K562 (cell line): ENCODE measurements around the gene GNRH2. TPM values are rescaled to one million over a fixed set of nuclear protein-coding genes. Genes with fewer than 3 reads are reported as not detected.

Experiments
- ATAC-seq: fragments of 200-7000 bp; cut with Tn5 transposase; 3 replicates; pipeline ENCODE4 v1.9.1; 2020; ENCODE audit warnings: moderate library complexity
- BruUV-seq: library from RNA; stranded (reverse); fragments of 400-500 nt; replicated peaks from 2 replicates; lab custom pipeline; 2021; lab: Mats Ljungman, UMichigan
- CTCF ChIA-PET: fragments of 300-600 bp; formaldehyde crosslinking; extraction: SDS; loops from one replicate; lab custom pipeline; 2021; ENCODE audit warnings: low intra/inter-chr PET ratio; lab: Yijun Ruan, JAX
- POLR2A ChIA-PET: fragments of 300-600, 350-650 bp; sonication (Branson Sonifier 250); formaldehyde crosslinking; extraction: SDS; loops from one replicate; lab custom pipeline; 2021; ENCODE audit warnings: antibody characterized with exemption, inconsistent platforms; lab: Yijun Ruan, JAX
- DNase-seq, 4 experiments: peaks; one replicate each; pipeline versions ENCODE4 v3.0.0 to v3.0.0-alpha.2; 2011 to 2018; ENCODE audit warnings: low spot score in 3 of 4, mixed read lengths in 3 of 4; ENCODE audit errors: extremely low read depth in 1 of 4
- FAIRE-seq: peaks from 2 replicates; lab custom pipeline; 2011; peaks lifted over from hg19 to GRCh38; lab: Jason Lieb, UNC
- H2AFZ ChIP-seq: 2 replicates; pipeline ENCODE4 v1.6.0; 2011; ENCODE audit warnings: low read depth, low read length, control low read depth, inconsistent platforms
- H3K27ac ChIP-seq: fragments of 200-600 bp; 3 replicates; pipeline ENCODE4 v1.8.0; 2011; ENCODE audit warnings: low read depth, mild to moderate bottlenecking, control low read depth, inconsistent platforms, low read length, moderate library complexity, mixed read lengths; ENCODE audit errors: extremely low read depth
- H3K27me3 ChIP-seq, 2 experiments: fragments of 300-600 bp in 1 of 2; 2 replicates in 1 of 2; 3 replicates in 1 of 2; pipeline versions ENCODE4 v1.6.0 to v1.8.0; 2011; ENCODE audit warnings: inconsistent platforms in 2 of 2, low read length in 2 of 2, mild to moderate bottlenecking in 1 of 2, mixed read lengths in 1 of 2, moderate library complexity in 1 of 2; ENCODE audit not compliant: control insufficient read depth in 2 of 2, insufficient read depth in 2 of 2
- H3K36me3 ChIP-seq: fragments of 300-600 bp; 3 replicates; pipeline ENCODE4 v1.8.0; 2011; ENCODE audit warnings: mild to moderate bottlenecking, low read length, inconsistent platforms; ENCODE audit not compliant: control insufficient read depth, insufficient read depth
- H3K4me1 ChIP-seq, 2 experiments: fragments of 200-600 bp in 1 of 2; replicated peaks in 1 of 2; 2 replicates in 1 of 2; 3 replicates in 1 of 2; pipeline versions ENCODE4 v1.5.1 to v1.8.0; 2011; ENCODE audit warnings: inconsistent platforms in 2 of 2, low read length in 2 of 2, mild to moderate bottlenecking in 1 of 2, mixed read lengths in 1 of 2, moderate library complexity in 1 of 2; ENCODE audit not compliant: control insufficient read depth in 2 of 2, insufficient read depth in 2 of 2
- H3K4me2 ChIP-seq: 2 replicates; pipeline ENCODE4 v1.6.1; 2011; ENCODE audit warnings: low read length, control low read depth, inconsistent platforms, mixed read lengths; ENCODE audit not compliant: insufficient read depth
- H3K4me3 ChIP-seq: fragments of 200-600 bp; sonication (generic), shearing (Covaris generic); 2 replicates; pipeline ENCODE4 v1.5.1; 2016; ENCODE audit warnings: control low read depth, inconsistent platforms
- H3K79me2 ChIP-seq: fragments of 200-600 bp; 3 replicates; pipeline ENCODE4 v1.8.0; 2011; ENCODE audit warnings: low read length, inconsistent platforms; ENCODE audit not compliant: control insufficient read depth, insufficient read depth
- H3K9ac ChIP-seq, 2 experiments: 2 replicates each; pipeline versions ENCODE4 v1.6.0 to v1.6.1; 2011; ENCODE audit warnings: low read depth in 2 of 2, low read length in 2 of 2, control low read depth in 1 of 2, inconsistent platforms in 1 of 2, mild to moderate bottlenecking in 1 of 2, mixed read lengths in 1 of 2; ENCODE audit not compliant: insufficient read depth in 1 of 2
- H3K9me1 ChIP-seq: one replicate; pipeline ENCODE4 v1.6.0; 2011; ENCODE audit warnings: inconsistent platforms, mild to moderate bottlenecking, low read length, moderate library complexity; ENCODE audit not compliant: control insufficient read depth, insufficient read depth
- H3K9me3 ChIP-seq: replicated peaks from 2 replicates; pipeline ENCODE4 v1.5.1; 2011; ENCODE audit warnings: low read depth, low read length, inconsistent platforms; ENCODE audit not compliant: control insufficient read depth, insufficient read depth
- H4K20me1 ChIP-seq: replicated peaks from 2 replicates; pipeline ENCODE4 v1.6.1; 2011; ENCODE audit warnings: low read length, inconsistent platforms, mixed read lengths; ENCODE audit not compliant: control insufficient read depth, insufficient read depth
- CBX2 ChIP-seq: fragments of 200-600 bp; sonication (generic); IDR thresholded peaks from one replicate; pipeline ENCODE4 v1.6.1; 2012; ENCODE audit warnings: mild to moderate bottlenecking, low read length, inconsistent platforms; ENCODE audit not compliant: insufficient read depth, poor library complexity, severe bottlenecking
- CBX5 ChIP-seq: IDR thresholded peaks from 2 replicates; pipeline ENCODE4 v1.6.1; 2014; ENCODE audit warnings: low read depth, borderline replicate concordance
- CHD4 ChIP-seq: fragments of 200-600 bp; sonication (generic); IDR thresholded peaks from 3 replicates; pipeline ENCODE4 v1.6.1; 2012; ENCODE audit warnings: low read depth, mild to moderate bottlenecking, mixed read lengths, low read length, inconsistent platforms; ENCODE audit not compliant: insufficient read depth, insufficient replicate concordance, poor library complexity, severe bottlenecking
- DIDO1 ChIP-seq: fragments of 450-650 bp; IDR thresholded peaks from 2 replicates; pipeline ENCODE4 v1.6.1; 2016; ENCODE audit warnings: low read depth, missing biosample characterization, missing genetic modification characterization
- MEF2A ChIP-seq: IDR thresholded peaks from 2 replicates; pipeline ENCODE4 v1.6.1; 2011; ENCODE audit warnings: low read depth, mild to moderate bottlenecking, low read length, moderate library complexity; ENCODE audit not compliant: control insufficient read depth
- MLX ChIP-seq, 2 experiments: fragments of 450-650 bp in 1 of 2; sonication (generic) in 1 of 2; formaldehyde crosslinking; conservative IDR thresholded peaks; 2 replicates each; pipeline versions ENCODE4 v1.4.0 to v1.8.1; 2020 to 2022; ENCODE audit warnings: mild to moderate bottlenecking in 1 of 2, missing genetic modification reagents in 1 of 2
- MXD1 ChIP-seq: fragments of 250-450 bp; sonication (Bioruptor Pico); IDR thresholded peaks from 2 replicates; pipeline ENCODE4 v1.8.0; 2021; ENCODE audit warnings: borderline replicate concordance, mild to moderate bottlenecking, moderate library complexity; ENCODE audit not compliant: poor library complexity, severe bottlenecking
- PREB ChIP-seq: sonication (generic); formaldehyde crosslinking; IDR thresholded peaks from 2 replicates; pipeline ENCODE4 v1.8.1; 2023; ENCODE audit warnings: mild to moderate bottlenecking, missing genetic modification reagents
- RFX5 ChIP-seq: IDR thresholded peaks from 2 replicates; pipeline ENCODE4 v1.6.1; 2011; ENCODE audit warnings: low read depth, mild to moderate bottlenecking, improper control_type of control experiment, low read length
- STAT5A ChIP-seq: IDR thresholded peaks from 2 replicates; pipeline ENCODE4 v1.6.1; 2012; ENCODE audit warnings: low read length, inconsistent platforms, borderline replicate concordance
- TAL1 ChIP-seq: fragments of 450-650 bp; IDR thresholded peaks from 2 replicates; pipeline ENCODE4 v1.6.1; 2016; ENCODE audit warnings: mild to moderate bottlenecking
- TRIM28 ChIP-seq: fragments of 450-650 bp; IDR thresholded peaks from 2 replicates; pipeline ENCODE4 v1.6.1; 2017
- YBX1 ChIP-seq: fragments of 450-650 bp; IDR thresholded peaks from 2 replicates; pipeline ENCODE4 v1.7.1; 2016; ENCODE audit warnings: mild to moderate bottlenecking
- ZBTB49 ChIP-seq: sonication (generic); formaldehyde crosslinking; IDR thresholded peaks from 2 replicates; pipeline ENCODE4 v1.8.0; 2022; ENCODE audit warnings: missing genetic modification reagents, mild to moderate bottlenecking, borderline replicate concordance
- ZEB2 ChIP-seq: fragments of 450-650 bp; IDR thresholded peaks from 2 replicates; pipeline ENCODE4 v1.6.1; 2016
- ZNF57 ChIP-seq: fragments of 450-650 bp; formaldehyde crosslinking; IDR thresholded peaks from 2 replicates; pipeline ENCODE4 v1.4.0; 2020; ENCODE audit warnings: mild to moderate bottlenecking, moderate library complexity
- ZNF830 ChIP-seq: fragments of 250-450 bp; sonication (Bioruptor Pico); IDR thresholded peaks from 2 replicates; pipeline ENCODE4 v1.5.0; 2021; ENCODE audit warnings: mild to moderate bottlenecking
- WGBS: fragments of 100-300 bp; shearing (Covaris generic); methylation state at CpG from one replicate; pipeline ENCODE4 v1.1.6; 2016; ENCODE audit warnings: low coverage, mixed read lengths; ENCODE audit not compliant: insufficient coverage; ENCODE audit errors: missing lambda C conversion rate; 5-methylcytosine and 5-hydroxymethylcytosine counted together
- in situ Hi-C: fragments of 300-500 bp; cut with MboI; formaldehyde crosslinking; loops from 4 replicates; pipeline ENCODE4 v1.15.0; 2018; ENCODE audit warnings: inconsistent platforms, mixed read lengths
- intact Hi-C: fragments of 100-400 bp; cut with micrococcal nuclease; formaldehyde crosslinking; loops from 2 replicates; pipeline ENCODE4 v1.14.2; 2022
- polyA plus RNA-seq, 8 experiments: library from polyadenylated mRNA; depleted of rRNA in 4 of 8; stranded (reverse) in 5 of 8; unstranded in 3 of 8; fragments of >200 nt; fragmentation: Nextera tagmentation in 2 of 8; fragmentation: Illumina TruSeq in 1 of 8; extraction: Ambion mirVana in 2 of 8; extraction: Trizol in 1 of 8; gene quantifications; 2 replicates each; pipeline versions ENCODE4 v1.2.1 to v1.2.3, GENCODE V29; 2011 to 2014; ENCODE audit warnings: inconsistent platforms in 1 of 8, missing spikeins in 1 of 8
- total RNA-seq, 7 experiments: library from RNA; depleted of rRNA in 6 of 7; stranded (reverse); fragments of >200 nt in 6 of 7; fragmentation: Illumina TruSeq in 2 of 7; extraction: Trizol in 2 of 7; gene quantifications; 2 replicates each; pipeline versions ENCODE4 v1.2.1 to v1.2.3, GENCODE V29; 2011 to 2021; ENCODE audit warnings: low replicate concordance in 1 of 7

The GNRH2 gene
- total and polyA plus RNA-seq, 9 of the 15 experiments (the other 6 are each of a cell fraction or from before 2014, with no cell fraction given): 0.11 to 0.50 (median 0.24) TPM; not detected in 5

GRCh38 chr20:3041854-3042409 is 1.5 kb upstream of the GNRH2 start (continued):
- TF ChIP-seq ZEB2 (no peak), PREB (CRISPR knock-in tag) (no peak)

- intact Hi-C loops: no loop called here
- CTCF ChIA-PET: interaction anchor here (0.7 kb wide), 1 partner anchor 90 kb away, joined by 4 read pairs; no protein-coding TSS in a partner anchor
- Histone ChIP-seq H3K4me3 (no peak overlapping the region), H3K36me3 (peaks cover 38% of the 10 kb centered on the region; the same call in 2 of the 3 replicates), H3K9me1 (no peaks in the 10 kb centered on the region), H3K9me3 (no peaks in the 10 kb centered on the region), H2AFZ (no peak overlapping the region), H3K27me3 (no peaks in the 10 kb centered on the region), H4K20me1 (no peaks in the 10 kb centered on the region), H3K4me2 (no peak overlapping the region), H3K4me1 (peaks cover 19 to 27% of the 10 kb centered on the region in 2 experiments; a peak in 4 of 5 replicates), H3K9ac (no peak overlapping the region), H3K27ac (no peak overlapping the region), H3K79me2 (peaks cover 18% of the 10 kb centered on the region)
- FAIRE-seq (no peak), DNase-seq (no peak), ATAC-seq (no peak)
- WGBS: 82% methylated on average over 4 of the region's 5 CpGs
- BruUV-seq: no TSS peak
- POLR2A ChIA-PET: interaction anchor here (0.6 kb wide), 1 partner anchor 359 kb away, joined by 4 read pairs; no protein-coding TSS in a partner anchor
- TF ChIP-seq MEF2A (no peak), CBX2 (no peak), DIDO1 (tag) (no peak), CBX5 (no peak), CHD4 (no peak), MXD1 (no peak), TAL1 (no peak), ZNF57 (CRISPR knock-in tag) (no peak), YBX1 (no peak), MLX (CRISPR knock-in tag; conservative IDR thresholded peaks at IDR 0.05) (no peak), ZNF830 (no peak), RFX5 (no peak), TRIM28 (no peak), STAT5A (no peak), ZBTB49 (CRISPR knock-in tag) (no peak)
- in situ Hi-C loops: no loop called here
Observed at GRCh38 chr20:3042625-3043024, 797 bp upstream of the GNRH2 start.
